ENCODE results near the gene RBL2. TPM values are rescaled to one million over a fixed set of nuclear protein-coding genes. Genes with fewer than 3 reads are reported as not detected.

The RBL2 gene
- total and polyA plus RNA-seq, 11 donors: 16.7 to 50.1 (median 36.6) TPM

Other genes with a start within 250 kb of the RBL2 start
- 100 to 1,000 TPM in 3 of 9 donors, 10 to 100 TPM in 6; 47.5 to 108 (median 84.2) TPM for gene AKTIP, start 68.7 kb downstream of the RBL2 start, total RNA-seq
- gene AKTIP, start 68.7 kb downstream of the RBL2 start, polyA plus RNA-seq: 10 to 100 TPM; 33.6 to 65.8 TPM